ENCODE results near the gene NOP16.
"Not testable (repeated sequence)": the region's sequence is repeated elsewhere in the genome, so short reads cannot be mapped to it uniquely, and the experiment has no call there.

The NOP16 gene

DNA sequence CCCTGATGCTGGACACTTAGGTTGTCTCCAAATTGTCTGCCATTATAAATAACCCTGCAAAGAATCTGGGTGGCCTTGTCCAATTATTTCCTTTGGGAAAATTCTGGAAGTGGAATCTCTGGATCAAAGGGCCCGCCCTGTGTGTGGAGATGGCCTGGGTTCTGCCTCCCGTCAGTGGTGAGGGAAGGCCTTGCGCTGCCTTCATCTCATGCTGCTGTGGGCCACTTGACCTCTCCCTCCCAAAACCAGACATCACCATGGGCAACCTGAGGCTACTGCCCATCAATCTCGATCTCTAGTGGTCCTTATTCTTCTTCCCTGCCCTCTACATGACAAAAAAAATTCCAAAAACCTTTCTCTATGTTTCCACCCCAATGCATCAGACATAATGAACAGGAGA, 21.4 kb upstream of the NOP16 start:
- POLR2A ChIA-PET: no interaction called here
- H3K4me3 ChIP-seq (ENCODE audit: low read depth, low read length): no peak overlapping the region
- H3K36me3 ChIP-seq (ENCODE audit: control insufficient read depth in 2 of 2, insufficient read depth in 1 of 2, low read length in 2 of 2): peaks cover 8 to 46% of the 10 kb centered on the region in 2 experiments; a peak in 2 of 3 replicates
- CTCF ChIA-PET: interaction anchor here (1.0 kb wide), 1 partner anchor 38 kb away, joined by 3 read pairs; no protein-coding TSS in a partner anchor
- H3K9me3 ChIP-seq (ENCODE audit: control insufficient read depth, insufficient read depth, low read depth, low read length): no peaks in the 10 kb centered on the region
- H3K27ac ChIP-seq (ENCODE audit: extremely low read depth, low read depth, low read length): no peak overlapping the region
- no peaks in the 10 kb centered on the region for H3K4me1 ChIP-seq (ENCODE audit: control insufficient read depth, insufficient read depth, low read length)
- TF ChIP-seq ZNF132 (tag by site-specific recombination; IDR thresholded peaks at IDR 0.05; ENCODE audit: borderline replicate concordance): no peak
- no peak for TF ChIP-seq EGR2 (tag by site-specific recombination; IDR thresholded peaks at IDR 0.05; ENCODE audit: low read depth)
- no peak for TF ChIP-seq ZNF585B (tag by site-specific recombination; IDR thresholded peaks at IDR 0.05)
- no peak for TF ChIP-seq ZNF221 (tag by site-specific recombination; IDR thresholded peaks at IDR 0.05; ENCODE audit: borderline replicate concordance)
- no peak for TF ChIP-seq ZNF169 (tag by site-specific recombination; IDR thresholded peaks at IDR 0.05)

DNA sequence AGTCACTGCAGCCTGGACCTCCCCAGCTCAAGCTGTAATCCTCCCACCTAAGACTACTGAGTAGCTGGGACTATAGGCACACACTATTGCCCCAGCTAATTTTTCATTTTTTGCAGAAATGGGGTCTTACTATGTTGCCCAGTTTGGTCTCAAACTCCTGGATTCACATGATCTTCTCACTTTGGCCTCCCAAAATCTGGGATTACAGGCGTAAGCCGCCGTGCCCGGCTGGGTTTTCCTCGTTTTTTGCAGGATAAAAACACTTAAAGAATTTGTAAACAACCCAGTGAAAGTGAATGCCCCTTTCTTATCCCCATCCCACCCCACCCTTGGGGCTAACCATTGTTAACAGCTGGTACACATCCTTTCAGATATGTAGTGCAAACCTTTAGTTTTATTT, 20.2 kb upstream of the NOP16 start:
- CTCF ChIA-PET: no interaction called here
- no peaks in the 10 kb centered on the region for H3K9me3 ChIP-seq (ENCODE audit: control insufficient read depth, insufficient read depth, low read depth, low read length)
- H3K4me3 ChIP-seq (ENCODE audit: low read depth, low read length): no peak overlapping the region
- POLR2A ChIA-PET: interaction anchor here (0.6 to 0.9 kb wide), 3 partner anchors 81 to 173 kb away, joined by 3 to 4 read pairs (median 3); no protein-coding TSS in a partner anchor
- no peak overlapping the region for H3K27ac ChIP-seq (ENCODE audit: extremely low read depth, low read depth, low read length)
- TF ChIP-seq ZNF121 (tag by site-specific recombination; IDR thresholded peaks at IDR 0.05): peak; percentile 53; the same call in 1 of the 2 replicates
- no peak for TF ChIP-seq MZF1 (tag by site-specific recombination; IDR thresholded peaks at IDR 0.05; ENCODE audit: borderline replicate concordance)
- no peak for TF ChIP-seq BCL11A (tag by site-specific recombination; IDR thresholded peaks at IDR 0.05; ENCODE audit: low read depth)
- no peak for TF ChIP-seq ZBTB17 (tag by site-specific recombination; IDR thresholded peaks at IDR 0.05)
- TF ChIP-seq ZNF416 (tag by site-specific recombination; IDR thresholded peaks at IDR 0.05): no peak
- TF ChIP-seq, protein P1, sequence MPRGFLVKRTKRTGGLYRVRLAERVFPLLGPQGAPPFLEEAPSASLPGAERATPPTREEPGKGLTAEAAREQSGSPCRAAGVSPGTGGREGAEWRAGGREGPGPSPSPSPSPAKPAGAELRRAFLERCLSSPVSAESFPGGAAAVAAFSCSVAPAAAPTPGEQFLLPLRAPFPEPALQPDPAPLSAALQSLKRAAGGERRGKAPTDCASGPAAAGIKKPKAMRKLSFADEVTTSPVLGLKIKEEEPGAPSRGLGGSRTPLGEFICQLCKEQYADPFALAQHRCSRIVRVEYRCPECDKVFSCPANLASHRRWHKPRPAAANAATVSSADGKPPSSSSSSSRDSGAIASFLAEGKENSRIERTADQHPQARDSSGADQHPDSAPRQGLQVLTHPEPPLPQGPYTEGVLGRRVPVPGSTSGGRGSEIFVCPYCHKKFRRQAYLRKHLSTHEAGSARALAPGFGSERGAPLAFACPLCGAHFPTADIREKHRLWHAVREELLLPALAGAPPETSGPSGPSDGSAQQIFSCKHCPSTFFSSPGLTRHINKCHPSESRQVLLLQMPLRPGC (tag by site-specific recombination; IDR thresholded peaks at IDR 0.05): no peak
- no peak for TF ChIP-seq ATF2 (tag by site-specific recombination; IDR thresholded peaks at IDR 0.05; ENCODE audit: low read depth)
- peaks cover 8 to 47% of the 10 kb centered on the region in 2 experiments; a peak in 2 of 3 replicates for H3K36me3 ChIP-seq (ENCODE audit: control insufficient read depth in 2 of 2, insufficient read depth in 1 of 2, low read length in 2 of 2)
- no peaks in the 10 kb centered on the region for H3K4me1 ChIP-seq (ENCODE audit: control insufficient read depth, insufficient read depth, low read length)

- H3K4me3 ChIP-seq (ENCODE audit: low read depth, low read length); H3K4me1 ChIP-seq (ENCODE audit: control insufficient read depth, insufficient read depth, low read length); H3K27ac ChIP-seq (ENCODE audit: extremely low read depth, low read depth, low read length); H3K9me3 ChIP-seq (ENCODE audit: control insufficient read depth, insufficient read depth, low read depth, low read length); CTCF ChIA-PET: not testable (repeated sequence)
- peaks cover 8 to 47% of the 10 kb centered on the region in 2 experiments; a peak in 2 of 3 replicates for H3K36me3 ChIP-seq (ENCODE audit: control insufficient read depth in 2 of 2, insufficient read depth in 1 of 2, low read length in 2 of 2)
- POLR2A ChIA-PET: interaction anchor here (0.7 to 0.9 kb wide), 2 partner anchors 82 to 135 kb away, joined by 3 read pairs; no protein-coding TSS in a partner anchor
Observed at GRCh38 chr5:176408252-176408573, 19.8 kb upstream of the NOP16 start.

- H3K27ac ChIP-seq (ENCODE audit: extremely low read depth, low read depth, low read length): no peak overlapping the region
- ChIA-PET CTCF (no interaction called here), POLR2A (interaction anchor here (0.9 to 1.1 kb wide), 2 partner anchors 20 to 136 kb away, joined by 3 read pairs; no protein-coding TSS in a partner anchor)
- TF ChIP-seq, protein P2, sequence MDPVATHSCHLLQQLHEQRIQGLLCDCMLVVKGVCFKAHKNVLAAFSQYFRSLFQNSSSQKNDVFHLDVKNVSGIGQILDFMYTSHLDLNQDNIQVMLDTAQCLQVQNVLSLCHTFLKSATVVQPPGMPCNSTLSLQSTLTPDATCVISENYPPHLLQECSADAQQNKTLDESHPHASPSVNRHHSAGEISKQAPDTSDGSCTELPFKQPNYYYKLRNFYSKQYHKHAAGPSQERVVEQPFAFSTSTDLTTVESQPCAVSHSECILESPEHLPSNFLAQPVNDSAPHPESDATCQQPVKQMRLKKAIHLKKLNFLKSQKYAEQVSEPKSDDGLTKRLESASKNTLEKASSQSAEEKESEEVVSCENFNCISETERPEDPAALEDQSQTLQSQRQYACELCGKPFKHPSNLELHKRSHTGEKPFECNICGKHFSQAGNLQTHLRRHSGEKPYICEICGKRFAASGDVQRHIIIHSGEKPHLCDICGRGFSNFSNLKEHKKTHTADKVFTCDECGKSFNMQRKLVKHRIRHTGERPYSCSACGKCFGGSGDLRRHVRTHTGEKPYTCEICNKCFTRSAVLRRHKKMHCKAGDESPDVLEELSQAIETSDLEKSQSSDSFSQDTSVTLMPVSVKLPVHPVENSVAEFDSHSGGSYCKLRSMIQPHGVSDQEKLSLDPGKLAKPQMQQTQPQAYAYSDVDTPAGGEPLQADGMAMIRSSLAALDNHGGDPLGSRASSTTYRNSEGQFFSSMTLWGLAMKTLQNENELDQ (tag by site-specific recombination; IDR thresholded peaks at IDR 0.05; ENCODE audit: low read depth): no peak
- TF ChIP-seq ZNF223 (tag by site-specific recombination; IDR thresholded peaks at IDR 0.05) (no peak), ZNF292 (tag by site-specific recombination; IDR thresholded peaks at IDR 0.05; ENCODE audit: borderline replicate concordance, low read depth) (no peak), ZNF704 (tag by site-specific recombination; IDR thresholded peaks at IDR 0.05) (no peak), ZNF629 (tag by site-specific recombination; IDR thresholded peaks at IDR 0.05) (no peak), ZNF837 (tag by site-specific recombination; IDR thresholded peaks at IDR 0.05) (no peak)
- H3K4me3 ChIP-seq (ENCODE audit: low read depth, low read length): no peak overlapping the region
- H3K4me1 ChIP-seq (ENCODE audit: control insufficient read depth, insufficient read depth, low read length): no peaks in the 10 kb centered on the region
- H3K9me3 ChIP-seq (ENCODE audit: control insufficient read depth, insufficient read depth, low read depth, low read length): no peaks in the 10 kb centered on the region
- peaks cover 8 to 45% of the 10 kb centered on the region in 2 experiments; a peak in 2 of 3 replicates for H3K36me3 ChIP-seq (ENCODE audit: control insufficient read depth in 2 of 2, insufficient read depth in 1 of 2, low read length in 2 of 2)
Observed at GRCh38 chr5:176407456-176408251, 19.3 kb upstream of the NOP16 start.

Measured in HEK293 (cell line).